HG03432 (cell line): ENCODE results near the gene GOLGB1.
"Not testable (repeated sequence)": the region's sequence is repeated elsewhere in the genome, so short reads cannot be mapped to it uniquely, and the experiment has no call there.

ENCODE experiments used
- ATAC-seq: cut with Tn5 transposase; IDR thresholded peaks from one replicate; pipeline ENCODE4 v1.9.1; 2021; ENCODE audit warnings: mild to moderate bottlenecking, moderate library complexity; ENCODE audit not compliant: unreplicated experiment

Gene GOLGB1

GRCh38 chr3:121743106-121743505, 6.4 kb downstream of the GOLGB1 start:
- ATAC-seq = not testable (repeated sequence)

GRCh38 chr3:121740896-121741295, 8.6 kb downstream of the GOLGB1 start:
- no peak for ATAC-seq

GRCh38 chr3:121739902-121740301, 9.6 kb downstream of the GOLGB1 start:
- ATAC-seq = no peak

GRCh38 chr3:121737644-121738043, 11.9 kb downstream of the GOLGB1 start:
- no peak for ATAC-seq

GRCh38 chr3:121736112-121736511, 13.4 kb downstream of the GOLGB1 start:
- no peak for ATAC-seq

- ATAC-seq = peak; percentile 97
Measured at GRCh38 chr3:121735047-121735696, 14.4 kb downstream of the GOLGB1 start.

- ATAC-seq = no peak
Measured at GRCh38 chr3:121730940-121731687, 18.4 kb downstream of the GOLGB1 start.

GRCh38 chr3:121724130-121724529, 25.4 kb downstream of the GOLGB1 start:
- ATAC-seq = peak; percentile 95

- ATAC-seq = no peak
Measured at GRCh38 chr3:121723485-121723884, 26.1 kb downstream of the GOLGB1 start.

GRCh38 chr3:121722411-121722810, 27.1 kb downstream of the GOLGB1 start:
- no peak for ATAC-seq

GRCh38 chr3:121720163-121720562, 29.4 kb downstream of the GOLGB1 start:
- no peak for ATAC-seq

- ATAC-seq = no peak
Measured at GRCh38 chr3:121719423-121719822, 30.1 kb downstream of the GOLGB1 start.

GRCh38 chr3:121718205-121718846, 31.2 kb downstream of the GOLGB1 start:
- no peak for ATAC-seq

GRCh38 chr3:121710347-121710746, 39.2 kb downstream of the GOLGB1 start:
- ATAC-seq = no peak

GRCh38 chr3:121707531-121708273, 41.8 kb downstream of the GOLGB1 start:
- ATAC-seq = no peak

GRCh38 chr3:121705541-121705940, 44.0 kb downstream of the GOLGB1 start:
- no peak for ATAC-seq

GRCh38 chr3:121703973-121704372, 45.6 kb downstream of the GOLGB1 start:
- ATAC-seq = no peak

GRCh38 chr3:121698901-121699300, 50.6 kb downstream of the GOLGB1 start:
- ATAC-seq = no peak

GRCh38 chr3:121698476-121698875, 51.1 kb downstream of the GOLGB1 start:
- ATAC-seq = no peak

GRCh38 chr3:121696186-121696585, 53.4 kb downstream of the GOLGB1 start:
- no peak for ATAC-seq

- ATAC-seq = no peak
Measured at GRCh38 chr3:121692010-121692699, 57.4 kb downstream of the GOLGB1 start.
